Superior temporal gyrus (tissue), 1 donor: ENCODE data around the gene DYNC1LI2.
A peak's percentile ranks its signal among the peaks of the same experiment; 100 is the strongest.
"Not testable (repeated sequence)": the region's sequence is repeated elsewhere in the genome, so short reads cannot be mapped to it uniquely, and the experiment has no call there.

ENCODE experiments used
- DNase-seq: peaks from one replicate; pipeline ENCODE4 v3.0.0-alpha.2; 2016; ENCODE audit errors: extremely low spot score

The DYNC1LI2 gene

GRCh38 chr16:66751303-66751991, at the start of gene DYNC1LI2:
TSS of gene DYNC1LI2 (minus strand) at chr16:66751609. CDS start at chr16:66751591, 18 bp downstream.
- DNase-seq: peak; percentile 80

- DNase-seq: no peak
These were observed 49.4 kb upstream of the DYNC1LI2 start for GRCh38 chr16:66800856-66801255.

- no peak for DNase-seq
These were observed 46.8 kb upstream of the DYNC1LI2 start for GRCh38 chr16:66798161-66798560.

- DNase-seq: not testable (repeated sequence)
These were observed 42.6 kb upstream of the DYNC1LI2 start for GRCh38 chr16:66793984-66794383.

- DNase-seq: no peak
These were observed 38.8 kb upstream of the DYNC1LI2 start for GRCh38 chr16:66790130-66790733.

GRCh38 chr16:66787427-66787826, 36.0 kb upstream of the DYNC1LI2 start:
- DNase-seq: no peak

- no peak for DNase-seq
These were observed 35.1 kb upstream of the DYNC1LI2 start for GRCh38 chr16:66786551-66786950.

- DNase-seq: no peak
These were observed 25.0 kb upstream of the DYNC1LI2 start for GRCh38 chr16:66776457-66776856.

- DNase-seq: no peak
These were observed 23.6 kb upstream of the DYNC1LI2 start for GRCh38 chr16:66774981-66775380.

- no peak for DNase-seq
These were observed 6.7 kb upstream of the DYNC1LI2 start for GRCh38 chr16:66758086-66758485.

GRCh38 chr16:66754819-66755218, 3.4 kb upstream of the DYNC1LI2 start:
- DNase-seq: no peak

- no peak for DNase-seq
These were observed 2.8 kb upstream of the DYNC1LI2 start for GRCh38 chr16:66754211-66754610.

GRCh38 chr16:66752958-66753357, 1.5 kb upstream of the DYNC1LI2 start:
- DNase-seq: no peak

- DNase-seq: no peak
These were observed 970 bp upstream of the DYNC1LI2 start for GRCh38 chr16:66752379-66752778.

- DNase-seq: no peak
These were observed 548 bp upstream of the DYNC1LI2 start for GRCh38 chr16:66751992-66752322.

GRCh38 chr16:66751053-66751302, 431 bp downstream of the DYNC1LI2 start:
- DNase-seq: no peak

- DNase-seq: no peak
These were observed 943 bp downstream of the DYNC1LI2 start for GRCh38 chr16:66750279-66751052.

GRCh38 chr16:66746682-66747081, 4.7 kb downstream of the DYNC1LI2 start:
- DNase-seq: no peak

- DNase-seq: no peak
These were observed 5.4 kb downstream of the DYNC1LI2 start for GRCh38 chr16:66746048-66746447.

GRCh38 chr16:66741950-66742808, 9.2 kb downstream of the DYNC1LI2 start:
- peak; percentile 76 for DNase-seq

GRCh38 chr16:66741169-66741900, 10.1 kb downstream of the DYNC1LI2 start:
- DNase-seq: peak; percentile 98

- DNase-seq: peak; percentile 53
These were observed 10.9 kb downstream of the DYNC1LI2 start for GRCh38 chr16:66740533-66740932.
